Measurements from ENCODE around the gene STRA8.
A peak's percentile ranks its signal among the peaks of the same experiment; 100 is the strongest.
"Not testable (repeated sequence)": the region's sequence is repeated elsewhere in the genome, so short reads cannot be mapped to it uniquely, and the experiment has no call there.

STRA8 gene

GRCh38 chr7:135211946-135212685, 21.5 kb upstream of the STRA8 start:
- H3K27me3 ChIP-seq (ENCODE audit: control insufficient read depth, insufficient read depth, low read length, poor library complexity, severe bottlenecking); H3K4me1 ChIP-seq (ENCODE audit: control insufficient read depth, insufficient read depth, low read length); H3K27ac ChIP-seq (ENCODE audit: insufficient read depth, low read depth, low read length, poor library complexity, severe bottlenecking); H3K9me3 ChIP-seq (ENCODE audit: control insufficient read depth, low read length); H3K36me3 ChIP-seq (ENCODE audit: control insufficient read depth, insufficient read depth, low read length): not testable (repeated sequence)
- H3K4me3 ChIP-seq (ENCODE audit: insufficient read depth, low read depth, low read length) = peak overlapping the region; percentile 80
- 69 to 75% methylated on average over 27 to 29 of the region's 30 CpGs for WGBS, 2 experiments

GRCh38 chr7:135213831-135214230, 19.8 kb upstream of the STRA8 start:
- Histone ChIP-seq H3K36me3 (ENCODE audit: control insufficient read depth, insufficient read depth, low read length) (no peaks in the 10 kb centered on the region), H3K4me3 (ENCODE audit: insufficient read depth, low read depth, low read length) (no peak overlapping the region), H3K4me1 (ENCODE audit: control insufficient read depth, insufficient read depth, low read length) (no peaks in the 10 kb centered on the region), H3K9me3 (ENCODE audit: control insufficient read depth, low read length) (no peaks in the 10 kb centered on the region), H3K27ac (ENCODE audit: insufficient read depth, low read depth, low read length, poor library complexity, severe bottlenecking) (no peak overlapping the region), H3K27me3 (ENCODE audit: control insufficient read depth, insufficient read depth, low read length, poor library complexity, severe bottlenecking) (peaks cover 10% of the 10 kb centered on the region)
- 79 to 82% methylated on average over 2 of the region's 2 CpGs for WGBS, 2 experiments

GRCh38 chr7:135215180-135215579, 18.5 kb upstream of the STRA8 start:
- H3K36me3 ChIP-seq (ENCODE audit: control insufficient read depth, insufficient read depth, low read length) = no peaks in the 10 kb centered on the region
- H3K4me1 ChIP-seq (ENCODE audit: control insufficient read depth, insufficient read depth, low read length) = no peaks in the 10 kb centered on the region
- H3K27ac ChIP-seq (ENCODE audit: insufficient read depth, low read depth, low read length, poor library complexity, severe bottlenecking) = no peak overlapping the region
- 92 to 94% methylated on average over 4 of the region's 4 CpGs for WGBS, 2 experiments
- H3K9me3 ChIP-seq (ENCODE audit: control insufficient read depth, low read length) = no peaks in the 10 kb centered on the region
- no peak overlapping the region for H3K4me3 ChIP-seq (ENCODE audit: insufficient read depth, low read depth, low read length)
- H3K27me3 ChIP-seq (ENCODE audit: control insufficient read depth, insufficient read depth, low read length, poor library complexity, severe bottlenecking) = peaks cover 10% of the 10 kb centered on the region

GRCh38 chr7:135215698-135216097, 17.9 kb upstream of the STRA8 start:
- Histone ChIP-seq H3K36me3 (ENCODE audit: control insufficient read depth, insufficient read depth, low read length) (no peaks in the 10 kb centered on the region), H3K27ac (ENCODE audit: insufficient read depth, low read depth, low read length, poor library complexity, severe bottlenecking) (no peak overlapping the region), H3K9me3 (ENCODE audit: control insufficient read depth, low read length) (no peaks in the 10 kb centered on the region), H3K4me3 (ENCODE audit: insufficient read depth, low read depth, low read length) (no peak overlapping the region), H3K4me1 (ENCODE audit: control insufficient read depth, insufficient read depth, low read length) (no peaks in the 10 kb centered on the region), H3K27me3 (ENCODE audit: control insufficient read depth, insufficient read depth, low read length, poor library complexity, severe bottlenecking) (peaks cover 5% of the 10 kb centered on the region)
- WGBS, 2 experiments = 84 to 97% methylated on average over 3 of the region's 3 CpGs

- Histone ChIP-seq H3K27ac (ENCODE audit: insufficient read depth, low read depth, low read length, poor library complexity, severe bottlenecking) (no peak overlapping the region), H3K4me3 (ENCODE audit: insufficient read depth, low read depth, low read length) (no peak overlapping the region), H3K9me3 (ENCODE audit: control insufficient read depth, low read length) (no peaks in the 10 kb centered on the region), H3K36me3 (ENCODE audit: control insufficient read depth, insufficient read depth, low read length) (no peaks in the 10 kb centered on the region), H3K27me3 (ENCODE audit: control insufficient read depth, insufficient read depth, low read length, poor library complexity, severe bottlenecking) (no peaks in the 10 kb centered on the region), H3K4me1 (ENCODE audit: control insufficient read depth, insufficient read depth, low read length) (no peaks in the 10 kb centered on the region)
- WGBS, 2 experiments = 95 to 98% methylated on average over 5 of the region's 5 CpGs
These were observed 15.8 kb upstream of the STRA8 start for GRCh38 chr7:135217645-135218509.

GRCh38 chr7:135224027-135224426, 9.6 kb upstream of the STRA8 start:
- no peak overlapping the region for H3K27ac ChIP-seq (ENCODE audit: insufficient read depth, low read depth, low read length, poor library complexity, severe bottlenecking)

GRCh38 chr7:135231686-135232085, 2.0 kb upstream of the STRA8 start:
- H3K27me3 ChIP-seq (ENCODE audit: control insufficient read depth, insufficient read depth, low read length, poor library complexity, severe bottlenecking) = no peaks in the 10 kb centered on the region
- no peaks in the 10 kb centered on the region for H3K9me3 ChIP-seq (ENCODE audit: control insufficient read depth, low read length)
- H3K4me3 ChIP-seq (ENCODE audit: insufficient read depth, low read depth, low read length) = no peak overlapping the region
- no peaks in the 10 kb centered on the region for H3K4me1 ChIP-seq (ENCODE audit: control insufficient read depth, insufficient read depth, low read length)
- no peak overlapping the region for H3K27ac ChIP-seq (ENCODE audit: insufficient read depth, low read depth, low read length, poor library complexity, severe bottlenecking)
- no peaks in the 10 kb centered on the region for H3K36me3 ChIP-seq (ENCODE audit: control insufficient read depth, insufficient read depth, low read length)

More at GRCh38 chr7:135224027-135224426, 9.6 kb upstream of the STRA8 start:
- Histone ChIP-seq H3K4me1 (ENCODE audit: control insufficient read depth, insufficient read depth, low read length) (no peaks in the 10 kb centered on the region), H3K4me3 (ENCODE audit: insufficient read depth, low read depth, low read length) (no peak overlapping the region), H3K36me3 (ENCODE audit: control insufficient read depth, insufficient read depth, low read length) (no peaks in the 10 kb centered on the region), H3K27me3 (ENCODE audit: control insufficient read depth, insufficient read depth, low read length, poor library complexity, severe bottlenecking) (no peaks in the 10 kb centered on the region), H3K9me3 (ENCODE audit: control insufficient read depth, low read length) (no peaks in the 10 kb centered on the region)
- 83 to 100% methylated on average over 1 of the region's 1 CpG for WGBS, 2 experiments

GRCh38 chr7:135232087-135232486, 1.6 kb upstream of the STRA8 start:
- WGBS, 2 experiments = 96 to 97% methylated on average over 6 of the region's 6 CpGs
- H3K4me3 ChIP-seq (ENCODE audit: insufficient read depth, low read depth, low read length) = no peak overlapping the region
- no peaks in the 10 kb centered on the region for H3K36me3 ChIP-seq (ENCODE audit: control insufficient read depth, insufficient read depth, low read length)
- H3K9me3 ChIP-seq (ENCODE audit: control insufficient read depth, low read length) = no peaks in the 10 kb centered on the region
- no peaks in the 10 kb centered on the region for H3K4me1 ChIP-seq (ENCODE audit: control insufficient read depth, insufficient read depth, low read length)
- H3K27me3 ChIP-seq (ENCODE audit: control insufficient read depth, insufficient read depth, low read length, poor library complexity, severe bottlenecking) = no peaks in the 10 kb centered on the region
- no peak overlapping the region for H3K27ac ChIP-seq (ENCODE audit: insufficient read depth, low read depth, low read length, poor library complexity, severe bottlenecking)

- Histone ChIP-seq H3K4me1 (ENCODE audit: control insufficient read depth, insufficient read depth, low read length) (no peaks in the 10 kb centered on the region), H3K9me3 (ENCODE audit: control insufficient read depth, low read length) (no peaks in the 10 kb centered on the region), H3K27me3 (ENCODE audit: control insufficient read depth, insufficient read depth, low read length, poor library complexity, severe bottlenecking) (no peaks in the 10 kb centered on the region), H3K27ac (ENCODE audit: insufficient read depth, low read depth, low read length, poor library complexity, severe bottlenecking) (no peak overlapping the region), H3K36me3 (ENCODE audit: control insufficient read depth, insufficient read depth, low read length) (no peaks in the 10 kb centered on the region), H3K4me3 (ENCODE audit: insufficient read depth, low read depth, low read length) (no peak overlapping the region)
- 87 to 90% methylated on average over 13 of the region's 13 CpGs for WGBS, 2 experiments
These were observed 918 bp upstream of the STRA8 start for GRCh38 chr7:135232720-135233119.

- not testable (repeated sequence) for H3K27ac ChIP-seq (ENCODE audit: insufficient read depth, low read depth, low read length, poor library complexity, severe bottlenecking); H3K9me3 ChIP-seq (ENCODE audit: control insufficient read depth, low read length)
- WGBS, 2 experiments = 92 to 94% methylated on average over 14 of the region's 14 CpGs
These were observed 457 bp downstream of the STRA8 start for GRCh38 chr7:135234095-135234494.

More at GRCh38 chr7:135234095-135234494, 457 bp downstream of the STRA8 start:
- H3K4me3 ChIP-seq (ENCODE audit: insufficient read depth, low read depth, low read length); H3K4me1 ChIP-seq (ENCODE audit: control insufficient read depth, insufficient read depth, low read length); H3K36me3 ChIP-seq (ENCODE audit: control insufficient read depth, insufficient read depth, low read length); H3K27me3 ChIP-seq (ENCODE audit: control insufficient read depth, insufficient read depth, low read length, poor library complexity, severe bottlenecking): not testable (repeated sequence)
